Endodermal cell (in vitro differentiated cells): ENCODE results near the gene TRIM6. TPM values are rescaled to one million over a fixed set of nuclear protein-coding genes. Genes with fewer than 3 reads are reported as not detected.
"Not testable (repeated sequence)": the region's sequence is repeated elsewhere in the genome, so short reads cannot be mapped to it uniquely, and the experiment has no call there.

Experiments used
- DNase-seq: peaks from one replicate; pipeline ENCODE4 v3.0.0-alpha.2; 2017
- H3K27ac ChIP-seq: 2 replicates; pipeline ENCODE4 v1.5.1; 2013; ENCODE audit warnings: mild to moderate bottlenecking, low read depth, low read length, moderate library complexity
- H3K27me3 ChIP-seq: 2 replicates; pipeline ENCODE4 v1.6.1; 2013; ENCODE audit warnings: mild to moderate bottlenecking, low read length, moderate library complexity; ENCODE audit not compliant: insufficient read depth, control insufficient read depth, poor library complexity, severe bottlenecking
- H3K36me3 ChIP-seq: 2 replicates; pipeline ENCODE4 v1.7.0; 2013; ENCODE audit warnings: mild to moderate bottlenecking, low read length, moderate library complexity; ENCODE audit not compliant: control insufficient read depth, insufficient read depth
- H3K4me1 ChIP-seq: one replicate; pipeline ENCODE4 v1.7.0; 2013; ENCODE audit warnings: low read length; ENCODE audit not compliant: control insufficient read depth, insufficient read depth
- H3K4me3 ChIP-seq: 2 replicates; pipeline ENCODE4 v1.5.1; 2013; ENCODE audit warnings: mild to moderate bottlenecking, low read length, moderate library complexity
- H3K9ac ChIP-seq: 2 replicates; pipeline ENCODE4 v1.6.1; 2013; ENCODE audit warnings: mild to moderate bottlenecking, low read length, moderate library complexity; ENCODE audit not compliant: poor library complexity, severe bottlenecking; ENCODE audit errors: extremely low read depth
- H3K9me3 ChIP-seq: 2 replicates; pipeline ENCODE4 v1.6.1; 2013; ENCODE audit warnings: mild to moderate bottlenecking, low read length, moderate library complexity; ENCODE audit not compliant: control insufficient read depth
- H3K27ac Mint-ChIP-seq: 2 replicates; pipeline ENCODE4 v1.8.0; 2020; ENCODE audit warnings: mixed read lengths
- H3K27me3 Mint-ChIP-seq: 2 replicates; pipeline ENCODE4 v1.8.0; 2021; ENCODE audit warnings: mild to moderate bottlenecking, mixed read lengths; ENCODE audit not compliant: insufficient read depth
- H3K36me3 Mint-ChIP-seq: 2 replicates; pipeline ENCODE4 v1.8.0; 2020; ENCODE audit warnings: low read depth, mixed read lengths
- H3K4me1 Mint-ChIP-seq: 2 replicates; pipeline ENCODE4 v1.8.0; 2020; ENCODE audit warnings: mixed read lengths
- H3K4me3 Mint-ChIP-seq: 2 replicates; pipeline ENCODE4 v1.8.0; 2020; ENCODE audit warnings: mild to moderate bottlenecking, moderate library complexity, mixed read lengths
- H3K9me3 Mint-ChIP-seq: 2 replicates; pipeline ENCODE4 v1.8.0; 2020; ENCODE audit warnings: mild to moderate bottlenecking, mixed read lengths
- WGBS, 2 experiments: methylation state at CpG; one replicate each; pipeline versions ENCODE4 v1.1.5 to v1.1.7; 2013; ENCODE audit warnings: missing lambda C conversion rate in 2 of 2, mixed read lengths in 1 of 2; ENCODE audit not compliant: insufficient coverage in 1 of 2, insufficient read length in 1 of 2; 5-methylcytosine and 5-hydroxymethylcytosine counted together
- total RNA-seq, 2 donors: library from RNA; stranded (reverse); fragmentation: NEBNext Ultra II Directional in 1 of 2; extraction: Animal tissue kit (Norgen Biotek cat#: 25700) in 1 of 2; gene quantifications; 2 replicates in 1 of 2; 3 replicates in 1 of 2; pipeline ENCODE4 v1.2.1, GENCODE V29; 2021
- TF ChIP-seq, protein P1 (sequence below): fragments of 200-600 bp; sonication (generic); conservative IDR thresholded peaks from 2 replicates; pipeline ENCODE4 v1.5.0; 2021; ENCODE audit warnings: antibody characterized with exemption, mild to moderate bottlenecking

The TRIM6 gene
- total RNA-seq, 2 donors from 2014 or later = 17.4 to 26.1 TPM

DNA sequence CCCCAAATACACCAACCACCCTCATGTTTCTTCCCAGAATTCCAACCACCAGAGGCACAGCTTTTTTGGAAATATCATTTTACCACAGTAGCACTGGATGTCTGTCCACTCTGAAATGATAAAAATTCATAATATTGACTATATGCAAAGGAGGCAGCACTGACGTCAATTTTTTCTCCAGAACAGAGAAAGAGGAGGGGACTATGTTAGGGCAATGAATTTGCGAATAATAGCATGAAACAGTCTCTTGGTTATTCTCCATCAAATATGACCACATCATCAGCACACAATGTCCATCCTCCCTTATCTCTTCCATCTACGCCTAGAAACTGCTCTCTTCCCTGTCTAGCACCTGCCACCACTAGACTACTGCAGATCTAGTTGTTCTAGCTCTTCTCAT, 49.7 kb downstream of the TRIM6 start:
- no peaks in the 10 kb centered on the region for H3K27me3 ChIP-seq
- no peaks in the 10 kb centered on the region for H3K27me3 Mint-ChIP-seq
- no peaks in the 10 kb centered on the region for H3K4me1 ChIP-seq
- H3K4me3 Mint-ChIP-seq = no peak overlapping the region
- no peak overlapping the region for H3K4me3 ChIP-seq
- TF ChIP-seq, protein P1, sequence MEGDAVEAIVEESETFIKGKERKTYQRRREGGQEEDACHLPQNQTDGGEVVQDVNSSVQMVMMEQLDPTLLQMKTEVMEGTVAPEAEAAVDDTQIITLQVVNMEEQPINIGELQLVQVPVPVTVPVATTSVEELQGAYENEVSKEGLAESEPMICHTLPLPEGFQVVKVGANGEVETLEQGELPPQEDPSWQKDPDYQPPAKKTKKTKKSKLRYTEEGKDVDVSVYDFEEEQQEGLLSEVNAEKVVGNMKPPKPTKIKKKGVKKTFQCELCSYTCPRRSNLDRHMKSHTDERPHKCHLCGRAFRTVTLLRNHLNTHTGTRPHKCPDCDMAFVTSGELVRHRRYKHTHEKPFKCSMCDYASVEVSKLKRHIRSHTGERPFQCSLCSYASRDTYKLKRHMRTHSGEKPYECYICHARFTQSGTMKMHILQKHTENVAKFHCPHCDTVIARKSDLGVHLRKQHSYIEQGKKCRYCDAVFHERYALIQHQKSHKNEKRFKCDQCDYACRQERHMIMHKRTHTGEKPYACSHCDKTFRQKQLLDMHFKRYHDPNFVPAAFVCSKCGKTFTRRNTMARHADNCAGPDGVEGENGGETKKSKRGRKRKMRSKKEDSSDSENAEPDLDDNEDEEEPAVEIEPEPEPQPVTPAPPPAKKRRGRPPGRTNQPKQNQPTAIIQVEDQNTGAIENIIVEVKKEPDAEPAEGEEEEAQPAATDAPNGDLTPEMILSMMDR = no peak
- no peaks in the 10 kb centered on the region for H3K36me3 ChIP-seq
- H3K36me3 Mint-ChIP-seq = no peaks in the 10 kb centered on the region
- H3K27ac ChIP-seq = no peak overlapping the region
- DNase-seq = no peak
- H3K4me1 Mint-ChIP-seq = no peaks in the 10 kb centered on the region
- no peak overlapping the region for H3K9ac ChIP-seq
- no peaks in the 10 kb centered on the region for H3K9me3 Mint-ChIP-seq
- no peak overlapping the region for H3K27ac Mint-ChIP-seq
- H3K9me3 ChIP-seq = no peaks in the 10 kb centered on the region
- 86 to 100% methylated on average over 3 of the region's 3 CpGs for WGBS, 2 experiments

DNA sequence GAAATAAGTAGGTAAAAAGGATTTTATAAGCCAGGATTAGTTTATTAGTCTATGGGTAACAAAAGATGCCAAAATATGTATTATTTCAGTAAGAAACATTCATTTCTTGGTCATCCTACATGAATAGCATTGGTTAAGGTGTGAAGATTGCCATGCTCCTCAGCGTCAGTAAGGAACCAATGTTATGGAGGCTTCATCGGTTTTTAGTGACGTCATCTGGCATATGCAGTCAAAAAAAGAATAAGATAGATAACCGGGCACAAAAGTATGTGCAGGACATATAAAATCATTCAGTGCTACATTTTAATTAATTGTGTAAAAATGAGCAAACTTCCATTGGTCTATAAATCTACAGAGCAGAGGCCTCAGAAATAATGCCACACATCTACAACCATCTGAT, 59.0 kb downstream of the TRIM6 start:
- H3K9me3 ChIP-seq = peaks cover 9% of the 10 kb centered on the region
- Mint-ChIP-seq H3K4me1 (no peaks in the 10 kb centered on the region), H3K4me3 (no peak overlapping the region), H3K9me3 (peaks cover 19% of the 10 kb centered on the region), H3K27me3 (no peaks in the 10 kb centered on the region), H3K27ac (no peak overlapping the region), H3K36me3 (no peaks in the 10 kb centered on the region)
- TF ChIP-seq, protein P1 = no peak
- no peaks in the 10 kb centered on the region for H3K27me3 ChIP-seq
- H3K36me3 ChIP-seq = no peaks in the 10 kb centered on the region
- no peak overlapping the region for H3K27ac ChIP-seq
- no peak overlapping the region for H3K9ac ChIP-seq
- 89 to 90% methylated on average over 3 to 4 of the region's 4 CpGs for WGBS, 2 experiments
- no peaks in the 10 kb centered on the region for H3K4me1 ChIP-seq
- DNase-seq = no peak
- H3K4me3 ChIP-seq = no peak overlapping the region

DNA sequence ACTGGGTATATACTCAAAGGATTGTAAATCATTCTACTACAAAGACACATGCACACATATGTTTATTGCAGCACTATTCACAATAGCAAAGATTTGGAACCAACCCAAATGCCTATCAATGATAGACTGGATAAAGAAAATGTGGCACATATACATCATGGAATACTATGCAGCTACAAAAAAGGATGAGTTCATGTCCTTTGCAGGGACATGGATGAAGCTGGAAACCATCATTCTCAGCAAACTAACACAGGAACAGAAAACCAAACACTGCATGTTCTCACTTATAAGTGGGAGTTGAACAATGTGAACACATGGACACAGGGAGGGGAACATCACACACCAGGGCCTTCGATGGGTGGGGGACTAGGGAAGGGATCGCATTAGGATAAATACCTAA, 60.5 kb downstream of the TRIM6 start:
- WGBS, 2 experiments = 86 to 93% methylated on average over 1 to 2 of the region's 2 CpGs
- not testable (repeated sequence) for H3K36me3 Mint-ChIP-seq, H3K27me3 ChIP-seq, H3K4me1 Mint-ChIP-seq, H3K4me3 ChIP-seq, H3K27ac ChIP-seq, H3K4me3 Mint-ChIP-seq, H3K9ac ChIP-seq, H3K27me3 Mint-ChIP-seq, DNase-seq, H3K9me3 ChIP-seq, H3K36me3 ChIP-seq, H3K4me1 ChIP-seq, H3K27ac Mint-ChIP-seq
- H3K9me3 Mint-ChIP-seq = peaks cover 17% of the 10 kb centered on the region

DNA sequence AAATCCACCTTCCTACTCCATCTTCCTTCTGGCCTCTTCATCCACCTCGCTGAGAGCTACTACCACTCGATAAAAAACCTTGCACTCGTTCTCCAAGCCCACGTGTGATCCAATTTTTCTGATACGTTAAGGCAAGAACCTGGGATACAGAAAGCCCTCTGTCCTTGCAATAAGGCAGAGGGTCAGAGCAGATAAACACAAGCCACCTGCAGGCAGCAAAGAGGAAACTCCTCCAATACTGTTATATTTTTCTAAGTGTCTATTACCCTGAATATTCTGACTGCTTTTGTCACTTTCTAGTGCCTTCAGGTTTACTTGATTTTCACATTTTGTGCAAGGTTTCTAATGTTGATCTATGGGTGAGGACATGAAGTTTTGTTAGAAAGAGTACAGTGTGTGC, 61.9 kb downstream of the TRIM6 start:
- H3K9me3 ChIP-seq = no peaks in the 10 kb centered on the region
- no peaks in the 10 kb centered on the region for H3K27me3 ChIP-seq
- TF ChIP-seq, protein P1 = peak; percentile 47
- no peaks in the 10 kb centered on the region for H3K36me3 ChIP-seq
- no peak for DNase-seq
- H3K9me3 Mint-ChIP-seq = peaks cover 12% of the 10 kb centered on the region
- H3K4me3 Mint-ChIP-seq = no peak overlapping the region
- no peak overlapping the region for H3K4me3 ChIP-seq
- H3K27ac Mint-ChIP-seq = no peak overlapping the region
- no peaks in the 10 kb centered on the region for H3K27me3 Mint-ChIP-seq
- WGBS, 2 experiments = 94 to 95% methylated on average over 5 of the region's 5 CpGs
- H3K4me1 Mint-ChIP-seq = no peaks in the 10 kb centered on the region
- no peak overlapping the region for H3K9ac ChIP-seq
- H3K36me3 Mint-ChIP-seq = peaks cover 1% of the 10 kb centered on the region
- H3K27ac ChIP-seq = no peak overlapping the region
- H3K4me1 ChIP-seq = no peaks in the 10 kb centered on the region
